DND-41 (cell line): ENCODE data around the gene KRT79.

Experiments
- CTCF ChIP-seq: IDR thresholded peaks from 2 replicates; pipeline ENCODE4 v1.5.1; 2012; ENCODE audit warnings: borderline replicate concordance, low read length, moderate library complexity, mild to moderate bottlenecking; ENCODE audit not compliant: poor library complexity, severe bottlenecking; ENCODE audit errors: extremely low read depth
- EZH2 ChIP-seq: IDR thresholded peaks from 3 replicates; pipeline ENCODE4 v1.6.1; 2012; ENCODE audit warnings: borderline replicate concordance, low read depth, mild to moderate bottlenecking, moderate library complexity, low read length, inconsistent platforms; ENCODE audit not compliant: severe bottlenecking

DNA sequence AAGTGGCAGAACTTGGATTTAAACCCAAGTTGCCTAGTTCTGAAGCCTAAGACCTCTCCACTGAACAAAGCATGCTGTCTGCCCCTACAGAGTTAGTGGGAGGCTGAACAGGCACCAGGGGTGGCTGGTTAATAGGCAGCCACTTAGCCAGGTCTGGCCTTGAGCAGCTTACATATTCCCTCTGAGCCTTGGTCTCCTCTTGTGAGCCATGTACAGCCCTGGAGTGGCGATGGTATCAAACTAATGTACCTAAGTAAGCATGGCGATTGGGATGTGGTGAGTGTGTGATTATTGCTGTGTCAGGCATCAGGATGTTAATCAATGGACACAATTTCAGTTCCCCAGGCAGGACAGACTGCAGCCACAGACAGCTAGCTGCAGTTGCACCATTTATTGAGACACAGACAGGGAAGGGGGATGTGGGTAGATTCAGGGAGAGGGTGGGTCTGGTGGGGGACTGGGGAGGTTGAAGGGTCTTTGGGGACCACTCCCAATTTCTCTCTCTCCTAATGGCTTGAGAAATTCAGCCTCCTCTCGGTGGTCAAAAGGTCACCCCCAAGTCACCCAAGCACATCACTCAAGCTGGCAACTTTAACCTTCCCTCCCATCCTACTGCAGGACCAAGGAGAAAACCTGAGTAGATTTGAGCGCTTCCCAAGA lies 12.9 kb downstream of the KRT79 start:
- TF ChIP-seq CTCF: no peak
- TF ChIP-seq EZH2: no peak
